Fibroblast of lung (primary cell): ENCODE measurements around the gene CAMTA1.

Experiments
- EZH2 ChIP-seq: IDR thresholded peaks from 2 replicates; pipeline ENCODE4 v1.5.1; 2012; ENCODE audit warnings: low read length, control low read depth, mild to moderate bottlenecking; ENCODE audit errors: missing control alignments
- TF ChIP-seq, protein P1 (sequence below), 2 donors: IDR thresholded peaks in 1 of 2; conservative IDR thresholded peaks in 1 of 2; 1 replicate in 1 of 2; 2 replicates in 1 of 2; pipeline ENCODE4 v1.5.1; 2011 to 2012; ENCODE audit warnings: low read length in 2 of 2, control low read depth in 1 of 2, inconsistent platforms in 1 of 2, low read depth in 1 of 2, mild to moderate bottlenecking in 1 of 2

DNA sequence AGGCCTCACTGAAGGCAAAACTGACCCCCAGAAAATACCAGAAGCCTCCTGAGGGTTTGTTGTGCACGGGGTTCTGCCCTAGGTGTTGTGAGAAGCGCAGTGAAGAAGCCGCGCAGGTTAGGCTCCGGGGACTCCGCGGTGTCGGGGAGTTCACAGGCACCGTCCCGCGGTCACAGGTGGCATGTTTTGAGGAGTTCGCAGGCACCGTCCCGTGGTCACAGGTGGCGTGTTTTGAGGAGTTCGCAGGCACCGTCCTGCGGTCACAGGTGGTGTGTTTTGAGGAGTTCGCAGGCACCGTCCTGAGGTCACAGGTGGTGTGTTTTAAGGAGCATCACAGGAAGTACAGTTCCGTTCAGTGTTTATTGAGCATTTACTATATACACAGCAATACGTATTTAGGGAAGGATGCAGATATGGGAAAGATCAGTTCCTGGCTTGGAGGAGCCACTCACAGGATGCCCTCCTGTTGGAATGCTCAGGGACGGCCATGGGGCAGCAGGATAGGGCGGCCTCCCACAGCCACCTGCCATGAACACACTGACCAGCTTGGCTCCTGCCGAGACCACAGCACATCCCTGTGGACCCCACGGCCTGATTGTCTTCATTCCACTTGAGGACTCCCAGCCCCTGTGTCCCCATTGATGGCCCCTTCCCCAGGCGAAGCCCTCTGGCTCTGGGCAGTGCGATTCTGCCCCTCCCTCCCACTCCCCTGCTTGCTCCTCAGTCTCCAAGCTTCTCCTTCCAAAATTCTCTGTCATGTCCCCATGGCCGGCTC is 899.8 kb downstream of the CAMTA1 start:
- TF ChIP-seq, protein P1, sequence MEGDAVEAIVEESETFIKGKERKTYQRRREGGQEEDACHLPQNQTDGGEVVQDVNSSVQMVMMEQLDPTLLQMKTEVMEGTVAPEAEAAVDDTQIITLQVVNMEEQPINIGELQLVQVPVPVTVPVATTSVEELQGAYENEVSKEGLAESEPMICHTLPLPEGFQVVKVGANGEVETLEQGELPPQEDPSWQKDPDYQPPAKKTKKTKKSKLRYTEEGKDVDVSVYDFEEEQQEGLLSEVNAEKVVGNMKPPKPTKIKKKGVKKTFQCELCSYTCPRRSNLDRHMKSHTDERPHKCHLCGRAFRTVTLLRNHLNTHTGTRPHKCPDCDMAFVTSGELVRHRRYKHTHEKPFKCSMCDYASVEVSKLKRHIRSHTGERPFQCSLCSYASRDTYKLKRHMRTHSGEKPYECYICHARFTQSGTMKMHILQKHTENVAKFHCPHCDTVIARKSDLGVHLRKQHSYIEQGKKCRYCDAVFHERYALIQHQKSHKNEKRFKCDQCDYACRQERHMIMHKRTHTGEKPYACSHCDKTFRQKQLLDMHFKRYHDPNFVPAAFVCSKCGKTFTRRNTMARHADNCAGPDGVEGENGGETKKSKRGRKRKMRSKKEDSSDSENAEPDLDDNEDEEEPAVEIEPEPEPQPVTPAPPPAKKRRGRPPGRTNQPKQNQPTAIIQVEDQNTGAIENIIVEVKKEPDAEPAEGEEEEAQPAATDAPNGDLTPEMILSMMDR (conservative IDR thresholded peaks at IDR 0.05 in 1 of 2, IDR thresholded peaks at IDR 0.05 in 1 of 2; ENCODE audit: low read depth in 1 of 2, low read length in 2 of 2): no peak
- no peak for TF ChIP-seq EZH2
